Fibroblast of gingiva (primary cell): ENCODE data around the gene TBC1D3B.
"Not testable (repeated sequence)": the region's sequence is repeated elsewhere in the genome, so short reads cannot be mapped to it uniquely, and the experiment has no call there.

Source experiments
- DNase-seq: peaks from one replicate; pipeline ENCODE4 v3.0.0-alpha.2; 2011; ENCODE audit warnings: low read depth

The TBC1D3B gene

DNA sequence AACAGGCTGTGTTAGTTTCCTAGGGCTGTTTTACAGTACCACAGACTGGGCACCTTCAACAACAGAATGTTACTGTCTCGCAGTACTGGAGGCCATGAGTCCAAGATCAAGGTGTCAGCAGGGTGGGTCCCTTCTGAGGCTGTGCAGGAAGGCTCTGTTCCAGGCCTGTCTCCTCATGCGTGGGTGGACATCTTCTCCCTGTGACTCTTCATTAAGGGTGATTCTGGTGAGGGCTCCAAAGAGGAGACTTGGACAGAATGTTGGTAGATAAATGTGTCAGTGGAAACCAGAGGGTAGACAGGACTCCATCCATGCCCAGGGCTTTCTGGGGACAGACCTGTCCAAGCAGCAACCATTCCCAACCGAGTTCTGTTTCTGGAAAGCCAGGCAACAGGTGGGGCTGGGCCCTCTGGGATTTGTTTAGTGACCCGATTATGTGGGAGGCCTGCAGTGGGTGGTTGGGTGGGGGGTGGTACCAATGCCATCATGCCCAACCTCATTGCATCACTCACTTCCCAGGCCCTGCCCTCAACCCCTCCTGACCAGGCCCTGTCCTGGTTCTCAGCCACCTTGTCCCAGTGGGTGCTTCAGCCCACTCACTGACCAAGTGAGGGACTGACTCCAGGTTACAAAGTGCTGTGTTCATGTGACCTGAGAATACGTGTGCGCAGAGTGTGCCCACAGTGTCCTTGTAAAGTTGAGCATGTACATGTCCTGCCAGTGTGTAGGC is 5.2 kb upstream of the TBC1D3B start:
- DNase-seq = not testable (repeated sequence)

DNA sequence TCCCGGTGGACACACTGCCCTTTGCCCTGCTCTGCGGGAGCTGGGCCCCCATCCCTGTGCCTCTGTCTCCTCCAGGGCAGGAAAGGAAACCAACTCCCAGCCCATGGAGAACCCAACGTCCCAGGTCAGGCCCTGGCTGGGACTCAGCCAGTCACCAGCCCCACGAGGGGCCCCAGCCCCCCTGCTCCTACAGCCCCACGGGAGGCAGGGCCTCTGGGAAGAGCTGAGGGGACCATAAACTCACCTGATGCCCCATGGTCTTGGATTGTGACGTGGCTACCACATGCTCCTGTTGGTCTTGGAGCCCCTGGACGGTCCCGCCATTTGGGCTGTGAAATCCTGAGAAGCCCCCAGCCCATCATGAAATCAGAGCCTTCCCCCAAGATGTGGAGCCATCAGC is 7.6 kb downstream of the TBC1D3B start:
- not testable (repeated sequence) for DNase-seq

DNA sequence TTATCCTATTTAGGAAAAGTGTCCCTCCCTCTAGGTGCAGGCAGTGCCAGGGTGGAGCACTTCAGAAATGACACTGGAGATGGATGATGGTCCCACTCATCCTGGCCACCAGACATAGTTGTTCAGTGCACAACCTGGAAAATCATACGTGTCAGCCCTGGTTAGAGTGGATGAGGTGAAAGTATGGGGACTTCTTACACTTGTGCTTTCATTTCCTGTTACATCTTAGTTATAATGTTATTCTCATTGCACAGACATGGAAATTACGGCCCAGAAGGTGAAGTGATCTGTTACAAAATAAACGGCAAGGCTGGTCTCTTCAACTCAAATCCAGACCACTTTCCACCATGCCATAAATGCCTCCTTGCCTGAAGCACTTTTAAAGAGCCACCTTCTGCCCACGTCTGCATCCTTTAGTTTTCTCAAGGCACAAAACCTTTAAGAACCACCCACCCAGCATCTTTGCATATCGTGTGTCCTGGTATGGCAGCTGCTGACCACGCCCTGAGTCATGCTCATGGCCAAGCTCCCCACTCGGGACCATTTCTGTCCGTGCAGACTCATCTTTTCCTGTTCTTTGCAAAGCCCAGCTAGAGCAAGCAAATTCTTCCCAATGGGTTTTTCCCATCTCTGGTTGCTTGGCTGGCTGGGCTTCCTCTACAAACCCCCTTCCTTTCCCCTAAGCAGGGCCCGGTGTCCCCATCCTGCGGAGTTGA is 22.4 kb downstream of the TBC1D3B start:
- DNase-seq = no peak

DNA sequence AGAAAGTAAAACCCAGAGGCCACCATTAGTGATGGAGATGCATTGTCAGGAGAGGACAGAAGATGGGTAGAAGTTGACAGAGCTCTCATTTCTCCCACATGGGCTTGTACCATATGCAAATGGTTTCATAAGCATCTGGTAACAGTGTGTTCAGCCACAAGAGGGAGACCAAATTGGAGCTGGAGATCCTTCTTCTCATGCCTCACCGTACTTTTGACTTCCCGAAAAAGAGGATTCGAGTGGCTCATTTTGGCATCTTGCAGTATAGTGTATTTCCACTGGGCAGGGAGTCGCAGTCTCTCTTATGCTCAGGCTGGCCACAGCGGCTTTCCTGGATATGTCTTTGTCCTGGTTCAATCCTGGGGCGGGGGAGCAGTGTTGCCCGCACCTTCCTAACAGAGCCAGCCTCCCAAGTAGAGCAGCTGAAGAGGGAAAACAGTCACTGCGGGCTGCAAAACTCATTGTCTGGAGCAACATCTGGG is 23.8 kb downstream of the TBC1D3B start:
- peak; percentile 25 for DNase-seq

DNA sequence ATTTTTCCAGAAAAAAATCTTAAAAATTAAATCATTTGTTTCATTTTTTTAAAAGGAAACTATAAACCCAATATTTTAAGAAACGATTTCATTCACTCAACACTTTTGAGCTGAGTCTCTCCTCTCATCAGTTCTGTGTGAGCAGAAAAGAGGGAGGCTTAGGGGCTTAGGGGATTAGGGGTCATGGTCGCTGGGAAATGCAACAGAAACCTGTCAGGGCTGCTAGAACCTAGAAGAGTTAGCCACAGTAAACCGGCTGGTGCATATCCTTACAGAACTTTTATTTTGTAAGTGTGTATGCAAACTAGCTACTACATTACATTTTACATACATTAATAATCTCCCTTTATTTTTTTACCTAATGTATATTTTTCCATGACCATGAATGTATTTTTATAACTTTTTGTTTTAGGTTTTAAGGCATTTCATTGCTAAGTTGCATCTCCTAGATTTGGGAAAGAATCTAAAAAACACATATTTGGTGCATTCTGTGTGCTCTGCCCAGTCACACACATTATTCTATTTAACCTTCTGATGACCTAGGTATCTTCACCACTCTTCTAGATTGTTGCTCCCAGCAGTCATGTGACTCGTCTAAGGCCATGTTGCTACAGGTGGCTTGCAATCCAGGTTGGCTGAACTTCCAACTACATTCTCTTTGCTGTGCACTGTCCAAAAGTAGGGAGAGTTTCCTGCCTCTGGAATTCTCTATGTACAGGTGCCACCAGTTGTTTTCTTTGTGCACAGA is 24.4 kb downstream of the TBC1D3B start:
- DNase-seq = no peak

DNA sequence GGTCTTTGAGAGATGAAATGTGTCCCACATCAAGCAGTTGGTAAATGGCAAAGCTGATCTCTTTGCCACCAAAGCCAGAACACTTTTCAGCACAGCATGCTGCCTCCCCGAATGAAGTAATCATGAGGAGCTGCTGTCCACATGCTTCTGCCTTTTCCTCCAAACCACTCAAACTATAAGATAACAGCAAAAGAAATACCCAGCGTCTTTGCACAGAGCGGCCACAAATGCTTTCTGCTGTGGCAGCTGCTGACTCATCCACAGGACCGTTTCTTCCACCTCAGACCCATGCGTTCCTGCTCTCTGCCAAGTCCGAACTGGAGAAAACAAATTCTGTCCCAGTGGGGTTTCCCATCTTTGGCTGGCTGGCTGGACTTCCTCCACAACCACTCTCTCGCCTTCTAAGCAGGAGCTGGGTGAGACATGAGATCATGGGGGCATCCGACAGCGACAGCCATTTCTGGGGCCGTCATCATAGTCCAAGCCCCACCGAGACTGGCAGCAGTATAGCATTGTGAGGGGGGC is 27.1 kb downstream of the TBC1D3B start:
- peak; percentile 57 for DNase-seq

DNA sequence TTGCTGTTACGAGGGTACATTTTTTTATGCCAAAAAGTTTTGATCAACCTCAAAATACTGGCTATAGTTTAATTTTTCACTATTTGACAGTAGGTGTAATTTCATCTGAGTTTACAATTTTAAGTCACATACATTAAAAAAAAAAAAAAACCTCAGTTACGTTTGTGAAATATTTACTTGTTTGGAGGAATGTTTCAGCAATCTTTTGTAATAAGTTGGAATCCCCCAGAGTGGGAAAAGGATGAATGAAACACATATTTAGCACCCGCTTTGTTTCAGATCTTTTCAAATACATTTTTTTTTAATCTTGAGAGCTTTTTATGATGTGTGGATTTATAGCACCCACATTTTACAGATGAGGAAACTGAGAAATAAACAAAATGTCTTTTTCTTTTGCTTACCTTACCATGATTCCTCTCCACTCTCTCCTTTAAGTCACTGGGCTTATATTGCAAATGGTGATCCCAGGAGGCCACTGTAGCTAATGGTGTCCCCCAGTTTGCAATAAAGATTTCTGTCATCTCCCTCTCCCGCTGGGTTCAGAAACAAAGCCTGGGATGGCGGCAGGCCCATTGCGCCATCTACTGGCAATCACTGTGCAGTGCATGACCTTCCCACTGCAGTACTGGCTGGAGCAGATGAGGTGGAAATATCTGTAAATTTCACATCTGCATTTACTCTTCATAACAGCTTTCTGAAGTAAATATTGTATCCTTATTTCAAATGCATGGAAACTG is 27.7 kb downstream of the TBC1D3B start:
- DNase-seq = peak; percentile 46

DNA sequence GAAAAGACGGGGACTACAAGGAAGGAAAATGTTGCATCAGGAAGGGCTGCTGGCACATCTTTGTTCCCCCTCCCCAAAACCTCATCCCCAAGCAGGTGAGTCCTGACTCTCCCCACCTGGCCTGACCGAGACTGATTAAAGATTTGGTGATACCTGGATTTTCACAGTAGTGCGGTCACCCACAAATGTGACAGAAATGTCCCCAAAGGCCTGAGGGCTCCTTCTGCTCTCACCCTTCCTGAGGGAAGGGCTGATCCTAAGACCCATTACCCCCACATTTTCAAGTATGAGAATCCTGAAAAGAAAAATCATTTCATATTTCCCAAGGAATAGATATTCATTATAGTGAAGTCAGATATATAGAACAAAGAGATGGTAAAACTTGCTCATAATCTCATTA is 28.8 kb downstream of the TBC1D3B start:
- no peak for DNase-seq

DNA sequence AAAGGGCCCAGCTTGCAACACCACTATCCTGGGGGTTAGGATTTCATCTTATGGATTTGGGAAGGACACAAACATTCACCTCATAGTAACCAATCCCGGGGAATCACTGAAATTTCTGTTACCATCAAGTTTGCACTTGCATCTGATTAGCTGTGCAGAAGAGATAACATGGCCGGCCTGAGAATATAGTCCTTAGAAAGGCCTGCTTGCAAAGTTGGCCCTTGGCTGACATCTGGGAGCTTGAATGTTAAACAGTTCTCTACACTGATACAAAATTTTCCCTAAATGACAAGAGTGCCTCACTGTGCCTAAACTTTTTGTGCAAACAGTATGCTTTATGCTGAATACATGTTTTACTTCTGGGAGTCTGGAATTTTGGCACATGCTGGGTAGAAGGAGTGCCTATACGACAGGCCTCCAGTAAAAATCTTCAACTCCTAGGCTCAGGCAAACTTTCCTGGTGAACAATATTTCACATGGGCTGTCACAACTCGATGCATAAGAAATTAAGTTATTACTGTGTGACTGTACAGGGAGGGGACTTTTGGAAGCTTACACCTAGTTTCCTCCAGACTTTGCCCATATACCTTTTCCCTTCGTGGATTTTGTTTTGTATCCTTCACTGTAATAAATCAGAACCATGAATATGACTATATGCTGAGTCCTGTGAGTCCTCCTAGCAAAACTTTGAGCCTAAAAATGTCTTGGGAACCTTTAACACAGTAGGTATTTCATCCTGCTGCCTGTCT is 31.3 kb downstream of the TBC1D3B start:
- DNase-seq = no peak

DNA sequence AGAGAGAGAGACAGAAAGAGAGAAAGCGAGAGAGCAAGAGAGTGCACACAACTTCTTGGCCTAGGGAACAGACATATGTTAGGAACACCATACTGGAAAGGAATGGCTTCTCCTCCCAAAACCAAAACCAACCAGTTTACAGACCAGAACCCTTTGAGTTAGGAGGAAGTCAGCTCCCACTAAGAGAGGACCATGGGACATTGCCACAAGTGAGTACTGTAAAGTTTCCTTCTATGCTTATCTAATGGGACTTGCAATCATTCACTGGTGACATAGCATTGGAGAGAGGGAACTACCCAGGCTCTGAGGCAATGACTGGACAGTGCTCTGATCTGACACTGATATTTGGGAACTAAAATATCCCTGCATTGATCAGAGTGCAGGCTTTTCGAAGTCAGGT is 32.4 kb downstream of the TBC1D3B start:
- DNase-seq = no peak

DNA sequence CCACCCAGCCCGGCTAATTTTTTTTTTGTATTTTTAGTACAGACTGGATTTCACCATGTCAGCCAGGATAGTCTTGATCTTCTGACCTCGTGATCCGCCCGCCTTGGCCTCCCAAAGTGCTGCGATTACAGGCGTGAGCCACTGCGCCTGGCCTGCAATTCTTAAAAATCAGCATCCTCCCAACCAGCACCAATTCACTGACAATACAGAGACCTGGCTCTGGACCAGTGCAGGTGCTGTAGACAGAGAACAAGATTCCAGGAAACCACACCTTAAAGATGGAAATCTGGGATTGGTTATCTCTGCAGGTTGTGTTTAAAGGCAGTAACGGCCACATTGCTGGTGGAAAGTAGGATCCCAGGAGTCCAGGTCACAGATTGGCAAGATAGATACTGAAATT is 33.6 kb downstream of the TBC1D3B start:
- no peak for DNase-seq

DNA sequence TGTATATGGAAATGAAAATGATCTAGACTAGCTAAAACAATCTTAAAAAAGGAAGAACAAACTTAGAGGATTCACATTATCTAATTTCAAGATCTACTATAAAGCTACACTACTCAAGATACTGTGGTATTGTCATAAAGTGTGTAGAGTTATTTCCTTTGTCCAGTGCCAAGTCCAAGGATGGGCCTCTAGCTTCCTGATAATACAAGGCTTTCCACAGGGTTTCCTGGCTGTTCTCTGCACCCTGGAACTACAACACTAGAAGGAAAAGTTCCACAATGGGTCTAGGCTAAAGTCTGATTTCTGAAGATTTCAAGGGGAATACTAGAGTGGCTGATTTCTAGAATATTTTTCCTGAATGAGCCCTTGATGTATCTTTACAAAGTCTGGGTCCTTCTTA is 34.2 kb downstream of the TBC1D3B start:
- no peak for DNase-seq

DNA sequence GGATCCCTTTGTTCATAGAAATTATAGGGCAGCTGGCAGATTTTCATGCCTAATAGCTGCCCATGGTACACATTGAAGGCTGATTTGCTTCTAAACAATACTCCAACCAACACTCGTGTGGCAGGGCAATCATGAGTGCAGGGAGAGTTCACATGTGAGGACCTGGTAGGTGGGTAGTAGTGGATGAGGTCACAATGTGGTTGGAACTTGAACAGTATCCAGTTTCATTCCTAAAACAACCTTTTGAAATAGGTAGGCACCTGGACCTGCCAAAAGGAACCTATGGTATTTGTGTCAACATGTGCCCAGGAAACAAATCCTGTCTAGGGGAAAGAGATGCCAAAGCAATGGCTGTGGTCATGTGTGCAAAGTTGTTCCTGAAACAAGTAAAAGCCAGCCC is 40.0 kb downstream of the TBC1D3B start:
- DNase-seq = no peak

DNA sequence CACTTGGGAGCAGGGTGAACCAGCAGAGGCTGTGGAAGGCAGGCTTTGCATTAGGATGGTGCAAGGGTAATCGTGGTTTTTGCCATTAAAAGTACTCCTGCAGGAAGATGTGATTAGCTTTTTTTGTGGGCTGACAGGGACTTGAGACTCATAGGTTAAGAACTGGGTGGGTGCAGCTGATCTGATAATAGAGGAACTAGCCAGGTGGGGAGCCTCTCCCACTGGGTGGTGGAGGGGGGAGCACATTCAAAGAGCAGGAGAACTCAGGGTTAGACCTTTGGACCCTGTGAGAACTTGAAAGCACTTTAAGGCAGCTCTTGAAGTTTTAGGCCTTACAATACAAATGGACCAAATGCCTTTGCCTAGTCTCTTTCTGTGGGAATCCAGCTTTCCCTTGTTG is 40.4 kb downstream of the TBC1D3B start:
- DNase-seq = no peak

DNA sequence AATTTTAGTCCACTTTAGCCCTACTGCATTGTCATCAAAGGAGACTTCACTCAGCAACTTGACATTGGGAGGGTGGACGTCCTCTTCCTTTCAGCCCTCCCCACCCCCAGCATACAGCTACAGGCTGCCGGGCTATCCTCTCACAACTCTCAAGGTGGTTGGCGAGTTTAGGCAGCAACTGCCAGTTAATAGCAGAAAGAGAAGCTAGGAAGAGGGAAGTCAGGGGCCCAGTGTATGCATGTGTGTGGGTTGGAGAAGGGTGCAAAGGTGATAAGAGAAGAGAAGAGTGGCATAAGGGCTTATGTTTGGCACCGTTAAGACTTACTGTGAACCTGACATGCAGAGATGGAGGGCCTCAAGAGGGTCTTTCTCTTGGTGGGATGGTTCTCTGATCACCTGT is 41.0 kb downstream of the TBC1D3B start:
- no peak for DNase-seq

DNA sequence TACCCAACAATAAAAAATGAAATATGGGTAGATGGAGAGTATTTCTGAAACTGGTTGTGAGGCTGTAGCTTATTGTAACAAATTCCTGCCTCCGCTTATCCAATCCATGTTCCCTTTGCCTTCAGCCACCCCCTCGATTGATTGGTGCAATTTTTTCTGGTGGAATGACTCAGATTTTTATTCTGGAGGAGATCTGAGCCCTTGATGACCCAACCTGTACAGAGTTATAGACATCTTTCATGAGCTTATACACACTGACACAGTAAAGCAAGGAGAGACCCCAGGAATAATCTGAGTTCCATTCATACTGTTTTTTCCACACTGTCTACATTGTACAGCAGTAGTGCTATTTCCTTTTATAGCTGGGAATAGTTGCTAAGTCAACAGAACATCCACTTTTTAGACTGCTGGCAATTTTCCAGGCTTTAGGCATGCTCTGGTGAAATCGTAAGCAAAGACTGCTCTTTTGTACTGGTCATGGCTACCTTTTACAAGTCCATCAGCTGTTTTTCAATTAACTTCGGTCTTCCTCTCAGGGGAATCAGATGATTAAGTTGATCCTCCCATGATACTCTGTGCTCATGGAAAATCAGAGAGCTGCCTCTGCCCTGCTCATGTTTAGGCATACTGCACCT is 42.7 kb downstream of the TBC1D3B start:
- no peak for DNase-seq

DNA sequence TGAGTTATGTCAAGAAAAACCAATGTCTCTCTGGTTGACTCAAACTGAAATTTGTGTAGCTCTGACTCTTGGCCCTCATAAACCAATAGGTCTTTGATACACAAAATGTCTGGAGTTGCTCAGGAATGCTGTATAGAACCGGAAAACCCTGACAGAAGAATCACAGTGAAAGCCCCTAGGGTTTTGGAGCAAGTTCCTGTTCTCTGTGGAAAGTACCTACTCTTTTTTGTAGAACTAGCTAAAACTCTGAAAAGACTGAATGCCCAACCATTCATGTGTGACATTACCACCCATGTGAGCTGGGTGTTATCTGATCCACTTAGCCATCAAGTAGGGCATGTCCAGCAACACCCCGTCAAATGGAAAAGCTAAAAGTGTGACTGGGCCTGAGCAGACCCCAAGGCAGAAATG is 44.0 kb downstream of the TBC1D3B start:
- DNase-seq = no peak

DNA sequence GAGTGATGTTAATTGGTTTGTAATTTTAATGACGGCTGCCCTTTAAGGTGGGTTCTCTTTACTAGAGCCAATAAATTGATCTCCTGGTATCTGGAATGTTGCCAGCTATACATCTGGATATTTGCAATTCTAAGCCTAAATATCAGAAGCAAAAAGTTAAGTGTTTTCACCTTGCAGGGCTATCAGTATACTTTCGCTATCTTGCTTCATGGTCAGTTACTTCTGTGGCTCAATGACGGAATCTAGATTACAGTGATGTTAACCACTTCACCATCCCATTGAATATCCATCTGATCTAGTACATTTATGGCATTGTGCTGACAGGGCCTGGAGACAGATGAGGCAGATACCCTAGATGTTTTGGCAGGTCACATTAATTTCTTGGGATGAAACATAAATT is 44.5 kb downstream of the TBC1D3B start:
- no peak for DNase-seq

DNA sequence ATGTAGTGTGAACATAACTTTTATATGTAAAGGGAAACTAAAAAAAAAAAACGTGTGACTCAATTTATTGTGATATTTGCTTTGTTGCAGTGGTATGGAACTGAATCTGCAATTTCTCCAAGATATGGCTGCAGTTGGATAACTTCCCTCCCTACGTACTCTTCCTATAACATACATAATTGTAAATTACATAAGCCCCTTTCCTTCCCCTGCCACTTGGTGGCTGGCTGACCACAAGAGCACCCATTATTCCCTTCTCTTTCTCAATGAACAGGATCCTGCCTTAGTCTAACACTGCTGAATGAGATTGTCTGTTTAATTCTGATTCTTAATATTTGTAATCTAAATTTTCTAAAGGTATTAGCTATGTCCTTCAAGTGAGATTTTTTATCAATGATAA is 45.0 kb downstream of the TBC1D3B start:
- no peak for DNase-seq

DNA sequence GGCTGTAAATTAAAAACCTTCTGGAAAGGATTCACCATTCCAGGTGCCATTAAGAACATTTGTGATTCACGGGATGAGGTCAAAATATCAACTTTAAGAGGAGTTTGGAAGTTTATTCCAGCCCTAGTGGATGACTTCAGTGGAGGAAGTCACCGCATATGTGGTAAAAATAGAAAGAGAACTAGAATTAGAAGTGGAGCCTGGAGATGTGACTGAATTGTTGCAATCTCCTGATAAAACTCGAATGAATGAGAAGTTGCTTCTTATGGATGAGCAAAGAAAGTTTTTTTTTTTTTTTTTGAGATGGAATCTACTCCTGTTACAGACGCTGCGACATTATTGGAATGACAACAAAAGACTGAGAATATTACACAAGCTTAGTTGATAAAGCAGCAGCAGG is 46.1 kb downstream of the TBC1D3B start:
- DNase-seq = no peak

DNA sequence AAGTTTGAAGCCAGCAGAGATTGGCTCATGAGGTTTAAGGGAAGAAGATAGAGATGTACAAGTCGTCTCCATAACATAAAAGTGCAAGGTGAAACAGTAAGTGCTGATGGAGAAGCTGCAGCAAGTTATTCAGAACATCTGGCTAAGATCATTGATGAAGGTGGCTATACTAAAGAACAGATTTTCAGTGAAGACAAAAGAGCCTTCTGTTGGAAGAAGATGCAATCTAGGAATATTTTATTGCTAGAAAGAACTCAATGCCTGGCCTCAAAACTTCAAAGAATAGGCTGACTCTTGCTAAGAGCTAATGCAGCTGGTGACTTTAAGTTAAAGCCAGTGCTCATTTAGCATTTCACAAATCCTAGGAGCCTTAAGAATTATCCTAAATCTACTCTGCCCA is 46.8 kb downstream of the TBC1D3B start:
- DNase-seq = no peak
